H1 (cell line): Measurements from ENCODE around the gene KCNK2.

Experiments used
- CHD2 ChIP-seq: IDR thresholded peaks from 2 replicates; pipeline ENCODE4 v1.6.1; 2012; ENCODE audit warnings: low read length, improper control_type of control experiment
- EP300 ChIP-seq, 2 experiments: IDR thresholded peaks; 1 replicate in 1 of 2; 2 replicates in 1 of 2; pipeline ENCODE4 v1.6.1; 2011 to 2012; ENCODE audit warnings: low read depth in 2 of 2, low read length in 2 of 2, mild to moderate bottlenecking in 2 of 2, borderline replicate concordance in 1 of 2, inconsistent platforms in 1 of 2, moderate library complexity in 1 of 2
- EZH2 ChIP-seq: fragments of 200-600 bp; sonication (generic); IDR thresholded peaks from 2 replicates; pipeline ENCODE4 v1.7.1; 2012; ENCODE audit warnings: low read depth, mild to moderate bottlenecking, moderate library complexity, low read length, inconsistent platforms; ENCODE audit not compliant: severe bottlenecking
- POLR2A ChIP-seq, 2 experiments: IDR thresholded peaks; 1 replicate in 1 of 2; 2 replicates in 1 of 2; pipeline ENCODE4 v1.6.1; 2011; ENCODE audit warnings: low read depth in 2 of 2, low read length in 2 of 2, mild to moderate bottlenecking in 2 of 2; ENCODE audit errors: control extremely low read depth in 1 of 2
- POLR2AphosphoS5 ChIP-seq: IDR thresholded peaks from 2 replicates; pipeline ENCODE4 v1.6.1; 2011; ENCODE audit warnings: low read depth, low read length
- RAD21 ChIP-seq, 2 experiments: IDR thresholded peaks in 1 of 2; conservative IDR thresholded peaks in 1 of 2; 2 replicates each; pipeline ENCODE4 v1.6.1; 2011; ENCODE audit warnings: low read depth in 2 of 2, low read length in 2 of 2, improper control_type of control experiment in 1 of 2, inconsistent platforms in 1 of 2, mild to moderate bottlenecking in 1 of 2, moderate library complexity in 1 of 2
- RFX5 ChIP-seq: IDR thresholded peaks from 2 replicates; pipeline ENCODE4 v1.6.1; 2011; ENCODE audit warnings: low read depth, low read length, improper control_type of control experiment, borderline replicate concordance
- RNF2 ChIP-seq: fragments of 200-900, 300-1000 bp; sonication (generic); IDR thresholded peaks from 2 replicates; pipeline ENCODE4 v1.7.1; 2016; ENCODE audit warnings: borderline replicate concordance, low read depth, mild to moderate bottlenecking, antibody characterized with exemption, low read length; ENCODE audit not compliant: poor library complexity, severe bottlenecking; ENCODE audit errors: missing control alignments
- SIN3A ChIP-seq, 2 experiments: IDR thresholded peaks in 1 of 2; conservative IDR thresholded peaks in 1 of 2; 2 replicates each; pipeline ENCODE4 v1.6.1; 2011 to 2012; ENCODE audit warnings: low read length in 2 of 2, improper control_type of control experiment in 1 of 2, low read depth in 1 of 2, mild to moderate bottlenecking in 1 of 2
- SRF ChIP-seq: IDR thresholded peaks from 2 replicates; pipeline ENCODE4 v1.6.1; 2011; ENCODE audit warnings: mild to moderate bottlenecking, low read depth, low read length, moderate library complexity
- YY1 ChIP-seq: IDR thresholded peaks from 2 replicates; pipeline ENCODE4 v1.6.1; 2011; ENCODE audit warnings: low read depth, mild to moderate bottlenecking, low read length
- TF ChIP-seq, protein P1 (sequence below), 3 experiments: IDR thresholded peaks; 1 replicate in 2 of 3; 2 replicates in 1 of 3; pipeline versions ENCODE4 v1.5.1 to v1.6.1; 2011; ENCODE audit warnings: low read length in 3 of 3, mild to moderate bottlenecking in 3 of 3, inconsistent platforms in 2 of 3, low read depth in 1 of 3, moderate library complexity in 1 of 3; ENCODE audit not compliant: insufficient read depth in 1 of 3; ENCODE audit errors: control extremely low read depth in 1 of 3
- TF ChIP-seq, protein P2 (sequence below): IDR thresholded peaks from 2 replicates; pipeline ENCODE4 v1.6.1; 2012; ENCODE audit warnings: inconsistent platforms
- TF ChIP-seq, protein P3 (sequence below): IDR thresholded peaks from 2 replicates; pipeline ENCODE4 v1.6.1; 2011; ENCODE audit warnings: low read length, improper control_type of control experiment

DNA sequence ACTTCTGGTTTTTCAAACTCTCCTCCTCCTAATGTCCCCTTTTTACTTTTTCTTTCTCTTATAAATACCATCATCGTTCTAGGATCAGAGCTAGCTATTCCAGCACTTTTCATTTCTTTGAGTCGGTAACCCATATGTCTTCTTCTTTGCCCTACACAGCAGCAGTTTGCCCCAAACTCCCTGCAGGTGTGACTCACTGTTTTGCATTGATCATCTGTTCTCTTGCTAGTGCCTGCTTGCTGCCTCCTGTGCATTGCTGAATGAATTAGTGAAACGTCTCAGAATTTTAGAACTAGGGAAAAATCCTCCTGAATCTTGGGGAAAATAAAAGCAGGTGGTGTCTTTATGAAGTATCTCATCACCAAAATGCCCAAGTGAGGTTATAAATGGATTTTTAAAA is 21.7 kb downstream of the KCNK2 start:
- TF ChIP-seq, protein P1, sequence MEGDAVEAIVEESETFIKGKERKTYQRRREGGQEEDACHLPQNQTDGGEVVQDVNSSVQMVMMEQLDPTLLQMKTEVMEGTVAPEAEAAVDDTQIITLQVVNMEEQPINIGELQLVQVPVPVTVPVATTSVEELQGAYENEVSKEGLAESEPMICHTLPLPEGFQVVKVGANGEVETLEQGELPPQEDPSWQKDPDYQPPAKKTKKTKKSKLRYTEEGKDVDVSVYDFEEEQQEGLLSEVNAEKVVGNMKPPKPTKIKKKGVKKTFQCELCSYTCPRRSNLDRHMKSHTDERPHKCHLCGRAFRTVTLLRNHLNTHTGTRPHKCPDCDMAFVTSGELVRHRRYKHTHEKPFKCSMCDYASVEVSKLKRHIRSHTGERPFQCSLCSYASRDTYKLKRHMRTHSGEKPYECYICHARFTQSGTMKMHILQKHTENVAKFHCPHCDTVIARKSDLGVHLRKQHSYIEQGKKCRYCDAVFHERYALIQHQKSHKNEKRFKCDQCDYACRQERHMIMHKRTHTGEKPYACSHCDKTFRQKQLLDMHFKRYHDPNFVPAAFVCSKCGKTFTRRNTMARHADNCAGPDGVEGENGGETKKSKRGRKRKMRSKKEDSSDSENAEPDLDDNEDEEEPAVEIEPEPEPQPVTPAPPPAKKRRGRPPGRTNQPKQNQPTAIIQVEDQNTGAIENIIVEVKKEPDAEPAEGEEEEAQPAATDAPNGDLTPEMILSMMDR (IDR thresholded peaks at IDR 0.05; ENCODE audit: control extremely low read depth in 1 of 3, insufficient read depth in 1 of 3, low read depth in 1 of 3, low read length in 3 of 3): no peak
- TF ChIP-seq POLR2A (IDR thresholded peaks at IDR 0.05; ENCODE audit: control extremely low read depth in 1 of 2, low read depth in 2 of 2, low read length in 2 of 2) (no peak), POLR2AphosphoS5 (no peak), EP300 (IDR thresholded peaks at IDR 0.05; ENCODE audit: borderline replicate concordance in 1 of 2, low read depth in 2 of 2, low read length in 2 of 2) (no peak), RFX5 (no peak), YY1 (no peak), SIN3A (conservative IDR thresholded peaks at IDR 0.05 in 1 of 2, IDR thresholded peaks at IDR 0.05 in 1 of 2; ENCODE audit: low read depth in 1 of 2, low read length in 2 of 2) (no peak), EZH2 (no peak), SRF (no peak), RAD21 (IDR thresholded peaks at IDR 0.05 in 1 of 2, conservative IDR thresholded peaks at IDR 0.05 in 1 of 2; ENCODE audit: low read depth in 2 of 2, low read length in 2 of 2) (no peak), CHD2 (no peak), RNF2 (no peak)
- TF ChIP-seq, protein P2, sequence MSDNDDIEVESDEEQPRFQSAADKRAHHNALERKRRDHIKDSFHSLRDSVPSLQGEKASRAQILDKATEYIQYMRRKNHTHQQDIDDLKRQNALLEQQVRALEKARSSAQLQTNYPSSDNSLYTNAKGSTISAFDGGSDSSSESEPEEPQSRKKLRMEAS: no peak
- TF ChIP-seq, protein P3, sequence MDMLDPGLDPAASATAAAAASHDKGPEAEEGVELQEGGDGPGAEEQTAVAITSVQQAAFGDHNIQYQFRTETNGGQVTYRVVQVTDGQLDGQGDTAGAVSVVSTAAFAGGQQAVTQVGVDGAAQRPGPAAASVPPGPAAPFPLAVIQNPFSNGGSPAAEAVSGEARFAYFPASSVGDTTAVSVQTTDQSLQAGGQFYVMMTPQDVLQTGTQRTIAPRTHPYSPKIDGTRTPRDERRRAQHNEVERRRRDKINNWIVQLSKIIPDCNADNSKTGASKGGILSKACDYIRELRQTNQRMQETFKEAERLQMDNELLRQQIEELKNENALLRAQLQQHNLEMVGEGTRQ: no peak
